ENCODE data around the gene EP300. TPM values are rescaled to one million over a fixed set of nuclear protein-coding genes. Genes with fewer than 3 reads are reported as not detected.
"Not testable (repeated sequence)": the region's sequence is repeated elsewhere in the genome, so short reads cannot be mapped to it uniquely, and the experiment has no call there.

EP300 gene
- total and polyA plus RNA-seq, 2 donors: 24.0 to 104 TPM

DNA sequence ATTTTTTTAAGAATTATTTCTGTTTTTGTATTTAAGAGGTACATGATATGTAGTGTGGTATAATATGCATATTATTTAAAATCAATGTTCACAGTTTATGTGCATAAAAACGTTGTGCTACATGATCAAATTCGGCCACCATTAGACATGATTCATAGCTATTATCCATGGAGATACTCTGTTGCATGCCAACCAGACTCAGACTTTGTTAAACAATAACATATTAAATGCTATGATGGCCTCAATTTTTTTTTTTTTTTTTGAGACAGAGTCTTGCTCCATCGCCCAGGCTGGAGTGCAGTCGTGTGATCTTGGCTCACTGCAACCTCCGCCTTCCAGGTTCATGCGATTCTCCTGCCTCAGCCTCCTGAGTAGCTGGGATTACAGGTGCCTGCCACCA is 53.5 kb downstream of the EP300 start:
- not testable (repeated sequence) for DNase-seq (ENCODE audit: extremely low spot score); H3K4me1 ChIP-seq (ENCODE audit: insufficient read depth); H3K4me3 ChIP-seq (ENCODE audit: low read depth, low read length); H3K27ac ChIP-seq (ENCODE audit: low read depth)
- peaks cover 16% of the 10 kb centered on the region for H3K36me3 ChIP-seq (ENCODE audit: insufficient read depth)
- WGBS: 91% methylated on average over 6 of the region's 6 CpGs

DNA sequence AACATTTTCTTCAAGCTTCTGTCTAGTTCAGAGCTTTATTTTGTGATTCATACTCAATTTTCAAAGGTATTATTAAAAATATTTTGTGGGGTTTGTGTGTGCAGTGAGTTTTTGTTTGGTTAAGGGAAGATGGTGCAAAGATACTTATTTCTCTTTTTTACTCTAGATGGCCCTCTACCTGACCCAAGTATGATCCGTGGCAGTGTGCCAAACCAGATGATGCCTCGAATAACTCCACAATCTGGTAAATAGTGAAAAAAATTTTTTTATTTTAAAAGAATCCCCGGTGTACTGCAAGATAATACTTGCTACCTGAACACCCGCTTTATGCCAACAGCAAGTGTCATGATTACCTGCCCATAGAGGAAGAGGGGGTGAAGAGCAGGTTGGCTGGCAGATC is 54.2 kb downstream of the EP300 start:
- Histone ChIP-seq H3K4me1 (ENCODE audit: insufficient read depth) (no peaks in the 10 kb centered on the region), H3K4me3 (ENCODE audit: low read depth, low read length) (no peak overlapping the region), H3K36me3 (ENCODE audit: insufficient read depth) (peaks cover 16% of the 10 kb centered on the region), H3K27ac (ENCODE audit: low read depth) (no peak overlapping the region)
- WGBS: 69% methylated on average over 4 of the region's 4 CpGs
- no peak for DNase-seq (ENCODE audit: extremely low spot score)

DNA sequence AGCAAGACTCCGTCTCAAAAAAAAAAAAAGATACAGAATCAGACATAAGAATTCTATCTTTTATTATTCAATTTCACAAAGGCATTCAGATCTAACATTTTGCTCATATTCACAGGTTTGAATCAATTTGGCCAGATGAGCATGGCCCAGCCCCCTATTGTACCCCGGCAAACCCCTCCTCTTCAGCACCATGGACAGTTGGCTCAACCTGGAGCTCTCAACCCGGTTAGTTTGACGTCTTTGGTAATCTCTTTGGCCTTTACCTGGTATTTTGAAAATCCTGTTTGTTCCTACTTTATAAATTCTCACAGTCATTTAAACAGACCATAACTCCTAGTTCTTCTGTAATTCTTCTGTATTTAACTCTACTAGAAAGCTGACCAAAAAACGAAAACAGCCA is 55.3 kb downstream of the EP300 start:
- Histone ChIP-seq H3K36me3 (ENCODE audit: insufficient read depth) (peaks cover 16% of the 10 kb centered on the region), H3K4me1 (ENCODE audit: insufficient read depth) (no peaks in the 10 kb centered on the region), H3K27ac (ENCODE audit: low read depth) (no peak overlapping the region), H3K4me3 (ENCODE audit: low read depth, low read length) (no peak overlapping the region)
- 81% methylated on average over 5 of the region's 5 CpGs for WGBS
- DNase-seq (ENCODE audit: extremely low spot score): no peak

DNA sequence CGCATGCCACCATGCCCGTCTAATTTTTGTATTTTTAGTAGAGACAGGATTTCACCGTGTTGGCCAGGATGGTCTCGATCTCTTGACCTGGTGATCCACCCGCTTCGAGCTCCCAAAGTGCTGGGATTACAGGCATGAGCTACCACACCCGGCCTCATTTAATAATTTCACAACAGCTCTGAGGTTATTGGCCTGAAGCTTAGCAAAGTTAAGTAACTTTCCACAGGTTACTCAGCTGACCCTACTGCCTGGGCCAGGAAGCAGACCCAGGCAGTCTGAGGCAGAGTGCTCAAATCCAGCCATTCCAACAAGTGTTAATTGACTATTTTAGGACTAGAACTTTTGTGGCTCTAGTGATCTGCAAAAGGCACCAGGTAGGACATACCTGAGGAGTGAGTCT is 60.5 kb downstream of the EP300 start:
- no peak for DNase-seq (ENCODE audit: extremely low spot score)
- Histone ChIP-seq H3K36me3 (ENCODE audit: insufficient read depth) (peaks cover 8% of the 10 kb centered on the region), H3K27ac (ENCODE audit: low read depth) (no peak overlapping the region), H3K4me3 (ENCODE audit: low read depth, low read length) (no peak overlapping the region), H3K4me1 (ENCODE audit: insufficient read depth) (no peaks in the 10 kb centered on the region)
- WGBS: 94% methylated on average over 7 of the region's 7 CpGs

DNA sequence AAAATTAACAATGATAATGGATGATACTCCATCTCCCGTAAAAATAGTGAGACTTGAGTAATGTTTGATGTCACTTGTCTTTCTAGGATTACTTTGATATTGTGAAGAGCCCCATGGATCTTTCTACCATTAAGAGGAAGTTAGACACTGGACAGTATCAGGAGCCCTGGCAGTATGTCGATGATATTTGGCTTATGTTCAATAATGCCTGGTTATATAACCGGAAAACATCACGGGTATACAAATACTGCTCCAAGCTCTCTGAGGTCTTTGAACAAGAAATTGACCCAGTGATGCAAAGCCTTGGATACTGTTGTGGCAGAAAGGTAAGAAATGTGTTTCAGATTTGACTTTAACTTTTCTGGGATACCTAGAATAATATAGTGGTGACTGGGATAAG is 64.7 kb downstream of the EP300 start:
- H3K36me3 ChIP-seq (ENCODE audit: insufficient read depth): peaks cover 13% of the 10 kb centered on the region
- H3K27ac ChIP-seq (ENCODE audit: low read depth): no peak overlapping the region
- H3K4me3 ChIP-seq (ENCODE audit: low read depth, low read length): no peak overlapping the region
- no peaks in the 10 kb centered on the region for H3K4me1 ChIP-seq (ENCODE audit: insufficient read depth)
- 65% methylated on average over 4 of the region's 4 CpGs for WGBS
- no peak for DNase-seq (ENCODE audit: extremely low spot score)

DNA sequence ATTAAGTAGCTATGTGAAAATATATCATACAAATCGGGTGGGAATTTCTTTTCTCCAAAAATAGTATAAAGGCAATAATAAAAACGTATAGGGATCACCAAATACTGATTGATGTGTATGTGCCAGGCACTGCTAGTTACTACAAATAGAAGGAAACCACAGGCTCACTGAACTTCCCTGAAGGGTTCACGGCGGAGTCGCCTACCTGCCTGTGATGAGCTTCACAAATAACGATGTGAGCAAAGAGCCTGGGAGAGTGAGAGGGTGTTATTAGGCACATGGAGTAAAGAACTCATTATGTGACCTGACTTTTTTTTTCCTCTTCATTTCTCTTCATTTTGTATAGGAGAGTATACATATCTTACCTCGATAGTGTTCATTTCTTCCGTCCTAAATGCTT is 76.8 kb downstream of the EP300 start:
- Histone ChIP-seq H3K4me3 (ENCODE audit: low read depth, low read length) (no peak overlapping the region), H3K27ac (ENCODE audit: low read depth) (no peak overlapping the region), H3K4me1 (ENCODE audit: insufficient read depth) (no peaks in the 10 kb centered on the region), H3K36me3 (ENCODE audit: insufficient read depth) (peaks cover 2% of the 10 kb centered on the region)
- 87% methylated on average over 8 of the region's 8 CpGs for WGBS
- no peak for DNase-seq (ENCODE audit: extremely low spot score)

DNA sequence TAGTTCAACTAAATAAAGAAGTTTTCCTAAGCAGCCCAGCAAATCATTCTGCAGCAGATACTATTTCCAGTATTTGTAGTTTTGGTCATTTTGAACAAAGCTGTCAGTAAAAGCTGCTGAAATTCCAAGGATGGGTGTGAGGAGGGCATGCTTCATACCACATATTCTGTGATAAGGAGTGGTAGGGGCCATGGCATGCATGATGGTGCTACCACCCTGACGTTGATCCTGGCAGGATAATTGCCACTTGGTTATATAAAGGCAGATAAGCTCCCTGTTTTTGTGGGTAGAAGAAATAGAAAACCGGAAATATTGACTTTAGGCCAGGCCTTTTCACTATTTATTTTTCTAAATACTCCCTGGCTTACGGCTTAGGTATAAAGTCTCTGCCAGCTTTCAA is 79.6 kb downstream of the EP300 start:
- no peak for DNase-seq (ENCODE audit: extremely low spot score)
- Histone ChIP-seq H3K27ac (ENCODE audit: low read depth) (no peak overlapping the region), H3K36me3 (ENCODE audit: insufficient read depth) (peaks cover 2% of the 10 kb centered on the region), H3K4me3 (ENCODE audit: low read depth, low read length) (no peak overlapping the region), H3K4me1 (ENCODE audit: insufficient read depth) (no peaks in the 10 kb centered on the region)
- 62% methylated on average over 3 of the region's 3 CpGs for WGBS

DNA sequence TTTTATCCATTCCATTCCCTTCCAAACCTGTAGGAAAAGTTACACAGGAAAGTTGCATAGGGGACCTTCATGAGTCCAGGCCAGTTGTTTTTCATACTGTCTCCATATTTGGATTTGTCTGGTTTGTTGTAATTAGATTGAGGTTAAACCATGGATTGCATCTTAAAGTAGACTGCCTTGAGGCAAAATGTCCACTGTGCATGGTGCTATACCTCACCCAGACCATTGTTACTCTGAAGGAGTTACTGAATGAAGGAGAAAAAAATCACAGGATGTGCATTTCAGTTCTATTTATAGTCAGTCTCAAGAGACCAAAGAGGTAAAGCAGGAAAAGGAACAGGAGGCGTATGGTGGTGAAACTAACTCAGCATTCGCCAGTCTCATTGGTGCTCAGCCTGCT is 83.2 kb downstream of the EP300 start:
- no peak for DNase-seq (ENCODE audit: extremely low spot score)
- peaks cover 7% of the 10 kb centered on the region for H3K36me3 ChIP-seq (ENCODE audit: insufficient read depth)
- no peak overlapping the region for H3K27ac ChIP-seq (ENCODE audit: low read depth)
- H3K4me3 ChIP-seq (ENCODE audit: low read depth, low read length): no peak overlapping the region
- H3K4me1 ChIP-seq (ENCODE audit: insufficient read depth): no peaks in the 10 kb centered on the region
- WGBS: 78% methylated on average over 2 of the region's 2 CpGs

DNA sequence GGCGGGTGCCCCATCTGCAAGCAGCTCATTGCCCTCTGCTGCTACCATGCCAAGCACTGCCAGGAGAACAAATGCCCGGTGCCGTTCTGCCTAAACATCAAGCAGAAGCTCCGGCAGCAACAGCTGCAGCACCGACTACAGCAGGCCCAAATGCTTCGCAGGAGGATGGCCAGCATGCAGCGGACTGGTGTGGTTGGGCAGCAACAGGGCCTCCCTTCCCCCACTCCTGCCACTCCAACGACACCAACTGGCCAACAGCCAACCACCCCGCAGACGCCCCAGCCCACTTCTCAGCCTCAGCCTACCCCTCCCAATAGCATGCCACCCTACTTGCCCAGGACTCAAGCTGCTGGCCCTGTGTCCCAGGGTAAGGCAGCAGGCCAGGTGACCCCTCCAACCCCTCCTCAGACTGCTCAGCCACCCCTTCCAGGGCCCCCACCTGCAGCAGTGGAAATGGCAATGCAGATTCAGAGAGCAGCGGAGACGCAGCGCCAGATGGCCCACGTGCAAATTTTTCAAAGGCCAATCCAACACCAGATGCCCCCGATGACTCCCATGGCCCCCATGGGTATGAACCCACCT is 84.7 kb downstream of the EP300 start:
- Histone ChIP-seq H3K36me3 (ENCODE audit: insufficient read depth) (peaks cover 7% of the 10 kb centered on the region), H3K4me1 (ENCODE audit: insufficient read depth) (no peaks in the 10 kb centered on the region), H3K27ac (ENCODE audit: low read depth) (no peak overlapping the region), H3K4me3 (ENCODE audit: low read depth, low read length) (no peak overlapping the region)
- 89% methylated on average over 15 of the region's 15 CpGs for WGBS
- DNase-seq (ENCODE audit: extremely low spot score): no peak

DNA sequence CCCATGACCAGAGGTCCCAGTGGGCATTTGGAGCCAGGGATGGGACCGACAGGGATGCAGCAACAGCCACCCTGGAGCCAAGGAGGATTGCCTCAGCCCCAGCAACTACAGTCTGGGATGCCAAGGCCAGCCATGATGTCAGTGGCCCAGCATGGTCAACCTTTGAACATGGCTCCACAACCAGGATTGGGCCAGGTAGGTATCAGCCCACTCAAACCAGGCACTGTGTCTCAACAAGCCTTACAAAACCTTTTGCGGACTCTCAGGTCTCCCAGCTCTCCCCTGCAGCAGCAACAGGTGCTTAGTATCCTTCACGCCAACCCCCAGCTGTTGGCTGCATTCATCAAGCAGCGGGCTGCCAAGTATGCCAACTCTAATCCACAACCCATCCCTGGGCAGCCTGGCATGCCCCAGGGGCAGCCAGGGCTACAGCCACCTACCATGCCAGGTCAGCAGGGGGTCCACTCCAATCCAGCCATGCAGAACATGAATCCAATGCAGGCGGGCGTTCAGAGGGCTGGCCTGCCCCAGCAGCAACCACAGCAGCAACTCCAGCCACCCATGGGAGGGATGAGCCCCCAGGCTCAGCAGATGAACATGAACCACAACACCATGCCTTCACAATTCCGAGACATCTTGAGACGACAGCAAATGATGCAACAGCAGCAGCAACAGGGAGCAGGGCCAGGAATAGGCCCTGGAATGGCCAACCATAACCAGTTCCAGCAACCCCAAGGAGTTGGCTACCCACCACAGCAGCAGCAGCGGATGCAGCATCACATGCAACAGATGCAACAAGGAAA is 85.4 kb downstream of the EP300 start:
- DNase-seq (ENCODE audit: extremely low spot score): no peak
- H3K4me3 ChIP-seq (ENCODE audit: low read depth, low read length): no peak overlapping the region
- H3K4me1 ChIP-seq (ENCODE audit: insufficient read depth): no peaks in the 10 kb centered on the region
- H3K27ac ChIP-seq (ENCODE audit: low read depth): no peak overlapping the region
- peaks cover 7% of the 10 kb centered on the region for H3K36me3 ChIP-seq (ENCODE audit: insufficient read depth)
- WGBS: 88% methylated on average over 9 of the region's 9 CpGs

DNA sequence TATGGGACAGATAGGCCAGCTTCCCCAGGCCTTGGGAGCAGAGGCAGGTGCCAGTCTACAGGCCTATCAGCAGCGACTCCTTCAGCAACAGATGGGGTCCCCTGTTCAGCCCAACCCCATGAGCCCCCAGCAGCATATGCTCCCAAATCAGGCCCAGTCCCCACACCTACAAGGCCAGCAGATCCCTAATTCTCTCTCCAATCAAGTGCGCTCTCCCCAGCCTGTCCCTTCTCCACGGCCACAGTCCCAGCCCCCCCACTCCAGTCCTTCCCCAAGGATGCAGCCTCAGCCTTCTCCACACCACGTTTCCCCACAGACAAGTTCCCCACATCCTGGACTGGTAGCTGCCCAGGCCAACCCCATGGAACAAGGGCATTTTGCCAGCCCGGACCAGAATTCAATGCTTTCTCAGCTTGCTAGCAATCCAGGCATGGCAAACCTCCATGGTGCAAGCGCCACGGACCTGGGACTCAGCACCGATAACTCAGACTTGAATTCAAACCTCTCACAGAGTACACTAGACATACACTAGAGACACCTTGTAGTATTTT is 86.1 kb downstream of the EP300 start:
- no peak overlapping the region for H3K4me3 ChIP-seq (ENCODE audit: low read depth, low read length)
- H3K36me3 ChIP-seq (ENCODE audit: insufficient read depth): peaks cover 7% of the 10 kb centered on the region
- H3K27ac ChIP-seq (ENCODE audit: low read depth): no peak overlapping the region
- WGBS: 82% methylated on average over 8 of the region's 8 CpGs
- no peaks in the 10 kb centered on the region for H3K4me1 ChIP-seq (ENCODE audit: insufficient read depth)
- DNase-seq (ENCODE audit: extremely low spot score): no peak

DNA sequence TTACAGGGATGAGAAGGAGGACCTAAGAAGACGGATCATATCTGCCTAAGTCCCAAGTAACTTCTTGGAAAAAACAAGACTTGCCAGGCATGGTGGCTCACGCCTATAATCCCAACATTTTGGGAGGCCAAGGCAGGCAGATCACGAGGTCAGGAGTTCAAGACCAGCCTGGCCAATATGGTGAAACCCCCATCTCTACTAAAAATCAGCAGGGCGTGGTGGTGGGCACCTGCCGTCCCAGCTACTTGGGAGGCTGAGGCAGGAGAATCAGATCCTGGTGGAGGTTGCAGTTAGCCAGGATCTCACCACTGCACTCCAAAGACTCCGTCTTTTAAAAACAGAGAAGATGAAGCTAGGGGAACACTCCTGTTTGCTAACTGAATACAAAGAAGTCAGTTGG is 88.0 kb downstream of the EP300 start:
- not testable (repeated sequence) for H3K4me1 ChIP-seq (ENCODE audit: insufficient read depth); H3K27ac ChIP-seq (ENCODE audit: low read depth); H3K36me3 ChIP-seq (ENCODE audit: insufficient read depth); DNase-seq (ENCODE audit: extremely low spot score); H3K4me3 ChIP-seq (ENCODE audit: low read depth, low read length)
- WGBS: 96% methylated on average over 6 of the region's 6 CpGs

DNA sequence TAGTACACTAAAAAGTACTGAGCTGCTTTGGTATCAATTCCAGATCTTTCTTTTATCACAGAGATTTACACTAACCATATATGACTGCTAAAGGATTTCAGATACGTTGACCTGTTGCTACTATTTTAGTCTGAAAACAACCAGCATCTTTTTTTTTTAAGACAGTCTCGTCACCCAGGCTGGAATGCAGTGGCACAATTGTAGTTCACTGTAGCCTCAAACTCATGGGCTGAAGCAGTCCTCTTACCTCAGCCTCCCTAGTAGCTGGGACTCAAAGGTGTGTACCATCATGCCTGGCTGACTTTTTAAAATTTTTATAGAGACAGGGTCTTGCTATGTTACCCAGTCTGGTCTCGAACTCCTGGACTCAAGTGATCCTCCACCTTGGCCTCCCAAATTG is 88.5 kb downstream of the EP300 start:
- no peak for DNase-seq (ENCODE audit: extremely low spot score)
- Histone ChIP-seq H3K4me3 (ENCODE audit: low read depth, low read length) (no peak overlapping the region), H3K36me3 (ENCODE audit: insufficient read depth) (peaks cover 7% of the 10 kb centered on the region), H3K27ac (ENCODE audit: low read depth) (no peak overlapping the region), H3K4me1 (ENCODE audit: insufficient read depth) (no peaks in the 10 kb centered on the region)
- 70% methylated on average over 3 of the region's 3 CpGs for WGBS

Data from urinary bladder (tissue), 4 donors.